ENCODE measurements around the gene LRPAP1. TPM values are rescaled to one million over a fixed set of nuclear protein-coding genes. Genes with fewer than 3 reads are reported as not detected.

Gene LRPAP1
- total RNA-seq, 1 experiment from 2014 or later: 109 TPM

- Histone ChIP-seq H3K36me3 (ENCODE audit: control insufficient read depth in 1 of 2, insufficient read depth in 2 of 2, low read length in 2 of 2) (no peaks in the 10 kb centered on the region), H3K27ac (ENCODE audit: low read depth, low read length) (no peak overlapping the region), H3K9ac (ENCODE audit: low read length) (no peak overlapping the region), H3K79me2 (ENCODE audit: insufficient read depth, low read length) (no peaks in the 10 kb centered on the region), H3K27me3 (ENCODE audit: insufficient read depth, low read length) (no peaks in the 10 kb centered on the region), H3K9me2 (ENCODE audit: insufficient read depth) (no peaks in the 10 kb centered on the region), H3K9me3 (ENCODE audit: control insufficient read depth in 1 of 2, insufficient read depth in 1 of 2, low read depth in 1 of 2, low read length in 2 of 2) (no peaks in the 10 kb centered on the region), H4K20me1 (ENCODE audit: insufficient read depth) (no peaks in the 10 kb centered on the region), H2AFZ (ENCODE audit: low read depth, low read length, poor library complexity, severe bottlenecking) (no peak overlapping the region), H3K4me1 (ENCODE audit: control insufficient read depth in 1 of 2, insufficient read depth in 2 of 2, low read length in 2 of 2) (peaks cover 0 to 7% of the 10 kb centered on the region in 2 experiments; a peak in 3 of 4 replicates), H3K4me3 (replicated peaks in 1 of 2; ENCODE audit: low read depth in 1 of 2, low read length in 2 of 2) (no peak overlapping the region), H3K4me2 (ENCODE audit: low read length) (no peak overlapping the region)
- ATAC-seq (no peak), DNase-seq (ENCODE audit: low read depth, low spot score) (no peak)
- TF ChIP-seq JUND (IDR thresholded peaks at IDR 0.05) (no peak), TCF7L2 (IDR thresholded peaks at IDR 0.05; ENCODE audit: borderline replicate concordance, extremely low read depth, insufficient read depth, insufficient read length) (no peak)
- intact Hi-C loops (cut with micrococcal nuclease): no loop called here
- BruUV-seq (replicated peaks): no TSS peak
- CTCF ChIA-PET: no interaction called here
- RAD21 ChIA-PET (ENCODE audit: low non-redundant PET in 1 of 2, low total read pairs in 2 of 2, uncharacterized antibody in 2 of 2, unreplicated experiment in 2 of 2): no interaction called here
- POLR2A ChIA-PET: no interaction called here
Observed at GRCh38 chr4:3476341-3476747, 55.9 kb downstream of the LRPAP1 start.

DNA sequence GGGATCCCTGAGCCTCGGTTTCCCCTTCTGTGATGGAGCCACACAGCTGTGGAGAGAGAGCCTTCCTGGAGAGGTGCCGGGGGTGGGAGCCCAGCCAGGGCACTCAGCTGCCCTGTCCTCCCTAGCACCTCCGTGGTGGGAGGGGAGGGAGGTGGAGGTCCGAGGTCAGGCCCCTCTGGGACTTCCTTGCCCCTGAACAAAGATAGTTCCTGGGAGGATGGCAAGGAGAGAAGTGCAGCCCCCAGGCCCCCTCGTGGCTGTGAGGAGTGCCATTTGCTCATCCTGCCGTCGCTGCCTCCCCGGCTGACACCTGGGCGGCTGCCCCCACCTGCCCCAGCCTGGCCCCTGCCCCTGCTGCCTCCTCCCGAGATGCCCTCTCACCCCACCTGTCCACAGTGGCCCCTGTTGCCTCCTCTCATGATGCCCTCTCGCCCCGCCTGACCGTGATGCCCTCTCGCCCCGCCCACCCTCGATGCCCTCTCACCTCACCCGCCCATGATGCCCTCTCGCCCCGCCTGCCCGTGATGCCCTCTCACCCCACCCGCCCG is 56.4 kb downstream of the LRPAP1 start:
- H4K20me1 ChIP-seq (ENCODE audit: insufficient read depth): no peaks in the 10 kb centered on the region
- ChIA-PET POLR2A (no interaction called here), RAD21 (ENCODE audit: low non-redundant PET in 1 of 2, low total read pairs in 2 of 2, uncharacterized antibody in 2 of 2, unreplicated experiment in 2 of 2) (no interaction called here), CTCF (no interaction called here)
- no peak overlapping the region for H3K9ac ChIP-seq (ENCODE audit: low read length)
- no peaks in the 10 kb centered on the region for H3K9me3 ChIP-seq (ENCODE audit: control insufficient read depth in 1 of 2, insufficient read depth in 1 of 2, low read depth in 1 of 2, low read length in 2 of 2)
- no peak overlapping the region for H3K4me2 ChIP-seq (ENCODE audit: low read length)
- no peak for TF ChIP-seq ZBTB33 (IDR thresholded peaks at IDR 0.05; ENCODE audit: extremely low read depth, insufficient replicate concordance, low read length)
- no peak for TF ChIP-seq SIN3A (IDR thresholded peaks at IDR 0.05; ENCODE audit: low read depth)
- TF ChIP-seq POLR2AphosphoS5 (IDR thresholded peaks at IDR 0.05; ENCODE audit: low read depth, low read length): no peak
- no peak for TF ChIP-seq ZNF274 (IDR thresholded peaks at IDR 0.05; ENCODE audit: low read depth, low read length)
- no peak for TF ChIP-seq EZH2phosphoT487 (IDR thresholded peaks at IDR 0.05; ENCODE audit: borderline replicate concordance)
- TF ChIP-seq ELF1 (IDR thresholded peaks at IDR 0.05; ENCODE audit: borderline replicate concordance, low read depth): no peak
- TF ChIP-seq POLR2A (IDR thresholded peaks at IDR 0.05; ENCODE audit: borderline replicate concordance, extremely low read depth, insufficient read depth, insufficient read length): no peak
- TF ChIP-seq MAX (IDR thresholded peaks at IDR 0.05): no peak
- TF ChIP-seq ZFX (IDR thresholded peaks at IDR 0.05): no peak
- TF ChIP-seq EGR1 (IDR thresholded peaks at IDR 0.05; ENCODE audit: low read depth): no peak
- TF ChIP-seq, protein P1, sequence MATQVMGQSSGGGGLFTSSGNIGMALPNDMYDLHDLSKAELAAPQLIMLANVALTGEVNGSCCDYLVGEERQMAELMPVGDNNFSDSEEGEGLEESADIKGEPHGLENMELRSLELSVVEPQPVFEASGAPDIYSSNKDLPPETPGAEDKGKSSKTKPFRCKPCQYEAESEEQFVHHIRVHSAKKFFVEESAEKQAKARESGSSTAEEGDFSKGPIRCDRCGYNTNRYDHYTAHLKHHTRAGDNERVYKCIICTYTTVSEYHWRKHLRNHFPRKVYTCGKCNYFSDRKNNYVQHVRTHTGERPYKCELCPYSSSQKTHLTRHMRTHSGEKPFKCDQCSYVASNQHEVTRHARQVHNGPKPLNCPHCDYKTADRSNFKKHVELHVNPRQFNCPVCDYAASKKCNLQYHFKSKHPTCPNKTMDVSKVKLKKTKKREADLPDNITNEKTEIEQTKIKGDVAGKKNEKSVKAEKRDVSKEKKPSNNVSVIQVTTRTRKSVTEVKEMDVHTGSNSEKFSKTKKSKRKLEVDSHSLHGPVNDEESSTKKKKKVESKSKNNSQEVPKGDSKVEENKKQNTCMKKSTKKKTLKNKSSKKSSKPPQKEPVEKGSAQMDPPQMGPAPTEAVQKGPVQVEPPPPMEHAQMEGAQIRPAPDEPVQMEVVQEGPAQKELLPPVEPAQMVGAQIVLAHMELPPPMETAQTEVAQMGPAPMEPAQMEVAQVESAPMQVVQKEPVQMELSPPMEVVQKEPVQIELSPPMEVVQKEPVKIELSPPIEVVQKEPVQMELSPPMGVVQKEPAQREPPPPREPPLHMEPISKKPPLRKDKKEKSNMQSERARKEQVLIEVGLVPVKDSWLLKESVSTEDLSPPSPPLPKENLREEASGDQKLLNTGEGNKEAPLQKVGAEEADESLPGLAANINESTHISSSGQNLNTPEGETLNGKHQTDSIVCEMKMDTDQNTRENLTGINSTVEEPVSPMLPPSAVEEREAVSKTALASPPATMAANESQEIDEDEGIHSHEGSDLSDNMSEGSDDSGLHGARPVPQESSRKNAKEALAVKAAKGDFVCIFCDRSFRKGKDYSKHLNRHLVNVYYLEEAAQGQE (IDR thresholded peaks at IDR 0.05; ENCODE audit: low read depth): no peak
- TF ChIP-seq, protein P2, sequence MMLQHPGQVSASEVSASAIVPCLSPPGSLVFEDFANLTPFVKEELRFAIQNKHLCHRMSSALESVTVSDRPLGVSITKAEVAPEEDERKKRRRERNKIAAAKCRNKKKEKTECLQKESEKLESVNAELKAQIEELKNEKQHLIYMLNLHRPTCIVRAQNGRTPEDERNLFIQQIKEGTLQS (IDR thresholded peaks at IDR 0.05): no peak
- H3K27ac ChIP-seq (ENCODE audit: low read depth, low read length): no peak overlapping the region
- H3K79me2 ChIP-seq (ENCODE audit: insufficient read depth, low read length): no peaks in the 10 kb centered on the region
- H3K27me3 ChIP-seq (ENCODE audit: insufficient read depth, low read length): no peaks in the 10 kb centered on the region
- intact Hi-C loops (cut with micrococcal nuclease): no loop called here
- H3K4me1 ChIP-seq (ENCODE audit: control insufficient read depth in 1 of 2, insufficient read depth in 2 of 2, low read length in 2 of 2): peaks cover 0 to 3% of the 10 kb centered on the region in 2 experiments; a peak in 3 of 4 replicates
- no peak overlapping the region for H3K4me3 ChIP-seq (replicated peaks in 1 of 2; ENCODE audit: low read depth in 1 of 2, low read length in 2 of 2)
- no peaks in the 10 kb centered on the region for H3K36me3 ChIP-seq (ENCODE audit: control insufficient read depth in 1 of 2, insufficient read depth in 2 of 2, low read length in 2 of 2)
- H2AFZ ChIP-seq (ENCODE audit: low read depth, low read length, poor library complexity, severe bottlenecking): no peak overlapping the region
- ATAC-seq (no peak), DNase-seq (ENCODE audit: low read depth, low spot score) (no peak)
- no peaks in the 10 kb centered on the region for H3K9me2 ChIP-seq (ENCODE audit: insufficient read depth)
- no TSS peak for BruUV-seq (replicated peaks)

Data from HCT116 (cell line).